PC-3 (cell line): ENCODE measurements around the gene ALKBH6.

Source experiments
- EZH2 ChIP-seq: fragments of 300-600 bp; sonication (generic); IDR thresholded peaks from one replicate; pipeline ENCODE4 v1.6.1; 2017; ENCODE audit warnings: antibody characterized with exemption, mild to moderate bottlenecking, low read length; ENCODE audit not compliant: unreplicated experiment
- EZH2phosphoT487 ChIP-seq: fragments of 300-600 bp; sonication (generic); IDR thresholded peaks from 2 replicates; pipeline ENCODE4 v1.6.1; 2018; ENCODE audit warnings: mild to moderate bottlenecking, antibody characterized with exemption, low read length, borderline replicate concordance
- TF ChIP-seq, protein P1 (sequence below): fragments of 300-600 bp; sonication (generic); conservative IDR thresholded peaks from 2 replicates; pipeline ENCODE4 v1.5.1; 2017; ENCODE audit warnings: antibody characterized with exemption, low read depth, mild to moderate bottlenecking, low read length

GRCh38 chr19:35986111-35986510 lies 27.9 kb downstream of the ALKBH6 start:
- TF ChIP-seq, protein P1, sequence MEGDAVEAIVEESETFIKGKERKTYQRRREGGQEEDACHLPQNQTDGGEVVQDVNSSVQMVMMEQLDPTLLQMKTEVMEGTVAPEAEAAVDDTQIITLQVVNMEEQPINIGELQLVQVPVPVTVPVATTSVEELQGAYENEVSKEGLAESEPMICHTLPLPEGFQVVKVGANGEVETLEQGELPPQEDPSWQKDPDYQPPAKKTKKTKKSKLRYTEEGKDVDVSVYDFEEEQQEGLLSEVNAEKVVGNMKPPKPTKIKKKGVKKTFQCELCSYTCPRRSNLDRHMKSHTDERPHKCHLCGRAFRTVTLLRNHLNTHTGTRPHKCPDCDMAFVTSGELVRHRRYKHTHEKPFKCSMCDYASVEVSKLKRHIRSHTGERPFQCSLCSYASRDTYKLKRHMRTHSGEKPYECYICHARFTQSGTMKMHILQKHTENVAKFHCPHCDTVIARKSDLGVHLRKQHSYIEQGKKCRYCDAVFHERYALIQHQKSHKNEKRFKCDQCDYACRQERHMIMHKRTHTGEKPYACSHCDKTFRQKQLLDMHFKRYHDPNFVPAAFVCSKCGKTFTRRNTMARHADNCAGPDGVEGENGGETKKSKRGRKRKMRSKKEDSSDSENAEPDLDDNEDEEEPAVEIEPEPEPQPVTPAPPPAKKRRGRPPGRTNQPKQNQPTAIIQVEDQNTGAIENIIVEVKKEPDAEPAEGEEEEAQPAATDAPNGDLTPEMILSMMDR: no peak
- TF ChIP-seq EZH2: no peak
- no peak for TF ChIP-seq EZH2phosphoT487
